Activated CD4-positive, alpha-beta T cell treated with anti-CD3 and anti-CD28 coated beads for 36 hours (primary cell): ENCODE data around the gene RRAD. TPM values are rescaled to one million over a fixed set of nuclear protein-coding genes. Genes with fewer than 3 reads are reported as not detected.
A peak's percentile ranks its signal among the peaks of the same experiment; 100 is the strongest.
"Not testable (repeated sequence)": the region's sequence is repeated elsewhere in the genome, so short reads cannot be mapped to it uniquely, and the experiment has no call there.

Source experiments
- ATAC-seq: fragments of 200-7000 bp; cut with Tn5 transposase; one replicate; pipeline ENCODE4 v1.10.0; 2021; ENCODE audit warnings: mild to moderate bottlenecking, moderate library complexity
- CTCF ChIA-PET: fragments of 350-600 bp; sonication (Branson Sonifier 250); formaldehyde crosslinking; loops from one replicate; lab custom pipeline; 2021; ENCODE audit warnings: antibody characterized with exemption; lab: Charles Lee
- POLR2A ChIA-PET: fragments of 350-600 bp; sonication (Branson Sonifier 250); formaldehyde crosslinking; loops from one replicate; lab custom pipeline; 2021; ENCODE audit warnings: antibody characterized with exemption, inconsistent platforms; lab: Charles Lee
- DNase-seq: peaks from one replicate; pipeline ENCODE4 v3.0.0-alpha.2; 2020
- H3K27ac Mint-ChIP-seq: one replicate; pipeline ENCODE4 v1.8.0; 2021; ENCODE audit warnings: mixed read lengths
- H3K27me3 Mint-ChIP-seq: one replicate; pipeline ENCODE4 v1.8.0; 2021; ENCODE audit warnings: mixed read lengths
- H3K36me3 Mint-ChIP-seq: one replicate; pipeline ENCODE4 v1.8.0; 2021; ENCODE audit warnings: low read depth, mixed read lengths
- H3K4me1 Mint-ChIP-seq: one replicate; pipeline ENCODE4 v1.8.0; 2021; ENCODE audit warnings: mixed read lengths
- H3K4me3 Mint-ChIP-seq: one replicate; pipeline ENCODE4 v1.8.0; 2021; ENCODE audit warnings: mild to moderate bottlenecking, moderate library complexity, mixed read lengths
- H3K9me3 Mint-ChIP-seq: one replicate; pipeline ENCODE4 v1.8.0; 2021; ENCODE audit warnings: low read depth, mixed read lengths
- intact Hi-C, 2 experiments: fragments of 100-400 bp; cut with DNase I in 1 of 2; cut with micrococcal nuclease in 1 of 2; formaldehyde crosslinking; loops; one replicate each; pipeline versions ENCODE4 v1.14.2 to v1.15.1; 2022 to 2024; cut with DNase I, micrococcal nuclease
- total RNA-seq, 2 experiments: library from RNA; stranded (reverse); gene quantifications; one replicate each; pipeline ENCODE4 v1.2.3, GENCODE V29; 2021

The RRAD gene
- total RNA-seq, 2 experiments from 2014 or later, result 0.19 to 0.55 TPM

DNA sequence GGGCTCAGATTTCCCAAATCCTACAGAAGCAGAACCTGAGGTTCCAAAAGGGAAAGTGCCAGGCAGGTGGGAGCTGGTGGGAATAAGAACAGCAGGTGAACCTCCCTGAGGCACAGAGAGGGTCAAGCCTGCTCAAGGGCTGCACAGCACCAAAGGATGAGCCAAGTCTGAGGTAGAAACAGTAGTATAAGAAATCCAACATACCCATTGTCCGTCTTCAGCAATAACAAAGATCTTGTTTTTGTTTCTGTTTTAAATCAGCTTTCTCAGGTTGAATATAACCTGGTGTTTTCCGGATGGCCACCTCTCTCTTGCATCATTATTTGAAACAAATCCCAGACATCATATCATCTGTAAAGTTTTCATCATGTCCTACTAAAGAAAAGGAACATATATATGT, 25.1 kb upstream of the RRAD start:
- peaks cover 22% of the 10 kb centered on the region for H3K4me1 Mint-ChIP-seq
- peaks cover 39% of the 10 kb centered on the region for H3K27me3 Mint-ChIP-seq
- ChIA-PET CTCF (interaction anchor here (1.2 to 1.6 kb wide), 3 partner anchors 25 to 235 kb away, joined by 3 to 4 read pairs (median 3); no protein-coding TSS in a partner anchor), POLR2A (no interaction called here)
- H3K9me3 Mint-ChIP-seq, result peaks cover 6% of the 10 kb centered on the region
- DNase-seq, result no peak
- H3K4me3 Mint-ChIP-seq, result no peak overlapping the region
- no peaks in the 10 kb centered on the region for H3K36me3 Mint-ChIP-seq
- intact Hi-C loops, result no loop called here
- H3K27ac Mint-ChIP-seq, result no peak overlapping the region
- ATAC-seq, result no peak

DNA sequence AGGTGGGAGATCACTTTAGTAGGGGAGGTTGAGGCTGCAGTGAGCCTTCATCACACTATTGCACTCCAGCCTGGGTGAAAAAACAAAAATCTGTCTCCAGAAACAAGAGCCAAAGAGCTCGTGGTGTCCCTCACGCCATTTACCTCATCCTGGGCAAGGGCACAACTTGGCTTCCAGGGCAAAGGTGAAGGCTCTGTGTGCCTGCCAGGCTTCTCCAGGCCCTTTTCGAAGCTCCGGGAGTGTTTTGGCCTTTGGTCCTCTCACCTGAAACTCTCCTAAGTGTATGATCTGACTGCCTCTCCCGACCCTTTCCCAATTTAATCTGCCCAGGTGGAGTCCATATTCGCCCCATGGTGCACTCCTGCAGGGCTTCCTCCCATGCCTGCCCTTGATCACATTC, 24.1 kb upstream of the RRAD start:
- no peak for ATAC-seq
- H3K9me3 Mint-ChIP-seq, result peaks cover 6% of the 10 kb centered on the region
- ChIA-PET POLR2A (no interaction called here), CTCF (interaction anchor here (0.8 to 1.6 kb wide), 7 partner anchors 9 to 236 kb away, joined by 3 to 8 read pairs (median 3); partner anchors contain the start of genes CES3, FBXL8 and TRADD)
- intact Hi-C loops, result loop anchor here in 1 of 2 experiments (5.0 kb wide), 1 partner anchor 518 kb away; no protein-coding TSS in a partner anchor
- H3K4me1 Mint-ChIP-seq, result peaks cover 22% of the 10 kb centered on the region
- no peak for DNase-seq
- peaks cover 39% of the 10 kb centered on the region for H3K27me3 Mint-ChIP-seq
- no peak overlapping the region for H3K27ac Mint-ChIP-seq
- H3K4me3 Mint-ChIP-seq, result no peak overlapping the region
- no peaks in the 10 kb centered on the region for H3K36me3 Mint-ChIP-seq

DNA sequence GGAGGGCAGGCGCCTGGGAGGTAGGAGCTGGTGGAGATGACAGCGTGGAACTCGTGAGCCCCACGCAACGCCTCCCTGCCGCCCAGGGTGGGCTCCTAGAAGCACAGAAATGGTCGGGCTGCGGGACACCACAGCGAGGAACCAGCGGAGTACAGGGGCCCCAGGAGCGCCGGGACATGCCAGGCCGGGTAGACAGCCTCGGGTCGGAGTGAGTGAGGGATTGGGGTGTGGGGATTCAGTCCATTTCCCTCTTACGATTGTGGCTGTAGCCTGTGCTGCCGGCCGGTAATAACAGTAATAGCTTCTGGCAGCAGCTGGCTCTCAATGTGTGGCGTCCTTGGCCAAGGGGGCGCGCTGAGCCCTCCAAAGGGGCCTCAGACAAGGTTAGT, 23.5 kb upstream of the RRAD start:
- POLR2A ChIA-PET, result no interaction called here
- Mint-ChIP-seq H3K9me3 (peaks cover 6% of the 10 kb centered on the region), H3K27ac (no peak overlapping the region), H3K27me3 (peaks cover 36% of the 10 kb centered on the region), H3K4me3 (peak overlapping the region; percentile 67), H3K4me1 (peaks cover 22% of the 10 kb centered on the region), H3K36me3 (peaks cover 4% of the 10 kb centered on the region)
- intact Hi-C loops, result loop anchor here in 1 of 2 experiments (5.0 kb wide), 1 partner anchor 518 kb away; no protein-coding TSS in a partner anchor
- no peak for DNase-seq
- no peak for ATAC-seq
- CTCF ChIA-PET, result interaction anchor here (0.6 to 1.4 kb wide), 7 partner anchors 10 to 236 kb away, joined by 3 to 8 read pairs (median 3); partner anchors contain the start of gene CES3

DNA sequence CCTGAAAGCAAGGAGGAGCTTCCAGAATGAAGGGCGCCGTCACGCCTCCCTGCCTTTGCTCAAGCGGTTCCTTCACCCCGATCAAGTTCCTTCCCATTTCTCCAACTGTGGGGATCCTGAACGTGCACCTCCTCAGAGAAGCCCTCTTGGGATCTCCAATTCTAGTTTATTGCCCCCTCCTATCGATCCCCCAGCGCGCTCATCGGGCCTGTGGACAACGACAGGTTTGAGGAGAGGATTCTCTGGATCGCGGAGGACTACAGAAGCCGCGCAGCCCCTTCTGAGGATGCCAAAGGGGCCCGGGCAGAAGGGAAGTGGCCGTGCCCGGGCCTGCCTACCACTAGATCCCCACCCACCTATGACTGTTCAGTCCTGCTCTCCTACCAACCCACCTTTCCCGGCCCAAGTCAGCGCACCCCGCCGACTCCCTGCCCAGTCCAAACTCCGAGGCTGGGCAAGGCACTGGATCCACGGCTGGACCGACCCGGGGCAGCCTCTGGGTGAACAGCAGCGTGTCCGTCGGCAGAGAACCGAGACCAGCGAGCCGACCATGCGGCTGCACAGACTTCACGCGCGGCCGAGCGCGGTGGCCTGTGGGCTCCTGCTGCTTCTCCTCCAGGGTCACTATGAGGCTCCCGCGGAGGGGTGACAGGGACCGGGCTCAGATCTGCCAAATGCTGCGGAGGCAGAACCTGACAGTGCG, 22.9 kb upstream of the RRAD start:
- peaks cover 34% of the 10 kb centered on the region for H3K27me3 Mint-ChIP-seq
- ATAC-seq (peak; percentile 10), DNase-seq (peak; percentile 24)
- peaks cover 4% of the 10 kb centered on the region for H3K36me3 Mint-ChIP-seq
- peak overlapping the region; percentile 67 for H3K4me3 Mint-ChIP-seq
- peaks cover 22% of the 10 kb centered on the region for H3K4me1 Mint-ChIP-seq
- H3K9me3 Mint-ChIP-seq, result peaks cover 6% of the 10 kb centered on the region
- intact Hi-C loops, result loop anchor here in 1 of 2 experiments (5.0 kb wide), 1 partner anchor 519 kb away; no protein-coding TSS in a partner anchor
- POLR2A ChIA-PET, result no interaction called here
- CTCF ChIA-PET, result interaction anchor here (0.6 to 1.9 kb wide), 7 partner anchors 10 to 177 kb away, joined by 3 to 9 read pairs (median 3); partner anchors contain the start of gene CES3
- H3K27ac Mint-ChIP-seq, result peak overlapping the region; percentile 2

DNA sequence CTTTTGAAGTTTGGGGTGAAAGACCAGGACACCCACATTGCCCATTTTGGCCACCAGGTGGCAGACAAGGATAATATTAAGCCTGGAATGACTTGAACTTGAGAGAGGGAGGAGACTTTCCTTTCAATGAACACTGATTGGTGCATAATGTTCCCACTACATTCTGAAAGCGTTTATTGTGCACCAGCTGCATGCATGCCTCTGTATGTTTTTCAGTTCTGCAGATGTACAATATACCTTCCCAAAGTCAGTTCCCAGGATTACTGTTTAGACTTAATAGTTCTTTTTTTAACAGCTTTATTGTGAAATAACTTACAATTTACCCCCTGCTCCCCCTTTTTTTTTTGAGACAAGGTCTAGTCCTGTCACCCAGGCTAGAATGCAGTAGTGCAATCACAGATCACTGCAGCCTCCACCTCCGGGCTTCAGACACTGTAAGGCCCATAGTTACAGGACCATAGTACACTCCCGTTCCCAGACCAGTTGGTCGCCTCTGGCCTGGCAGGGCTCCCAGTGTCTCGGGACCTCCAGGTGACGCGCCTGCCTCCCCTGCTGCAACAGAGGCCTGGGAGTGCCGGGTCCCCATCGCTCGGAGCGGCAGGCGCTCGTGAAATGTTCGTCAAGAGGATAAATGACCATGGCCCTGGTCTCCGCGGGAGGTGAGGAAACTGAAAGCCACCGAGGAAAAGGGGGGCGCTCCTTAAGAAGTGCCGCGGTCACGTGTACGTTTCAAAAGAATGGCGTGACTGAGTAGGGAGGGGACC, 22.1 kb upstream of the RRAD start:
- H3K4me3 Mint-ChIP-seq, result peak overlapping the region; percentile 67
- peaks cover 22% of the 10 kb centered on the region for H3K4me1 Mint-ChIP-seq
- H3K9me3 Mint-ChIP-seq, result peaks cover 6% of the 10 kb centered on the region
- DNase-seq (peak; percentile 92), ATAC-seq (peak; percentile 92)
- peaks cover 8% of the 10 kb centered on the region for H3K36me3 Mint-ChIP-seq
- intact Hi-C loops, result loop anchor here (1.0 to 5.0 kb wide), 5 partner anchors 13 to 520 kb away; partner anchors contain the start of genes CIAO2B (in 1 of the 2), FBXL8 (in 1 of the 2) and TRADD (in 1 of the 2)
- no peak overlapping the region for H3K27ac Mint-ChIP-seq
- CTCF ChIA-PET, result interaction anchor here (0.8 to 1.9 kb wide), 7 partner anchors 11 to 238 kb away, joined by 3 to 9 read pairs (median 4); no protein-coding TSS in a partner anchor
- POLR2A ChIA-PET, result interaction anchor here (0.6 kb wide), 1 partner anchor 212 kb away, joined by 4 read pairs; the partner anchor contains the start of genes FBXL8 and TRADD
- peaks cover 29% of the 10 kb centered on the region for H3K27me3 Mint-ChIP-seq

DNA sequence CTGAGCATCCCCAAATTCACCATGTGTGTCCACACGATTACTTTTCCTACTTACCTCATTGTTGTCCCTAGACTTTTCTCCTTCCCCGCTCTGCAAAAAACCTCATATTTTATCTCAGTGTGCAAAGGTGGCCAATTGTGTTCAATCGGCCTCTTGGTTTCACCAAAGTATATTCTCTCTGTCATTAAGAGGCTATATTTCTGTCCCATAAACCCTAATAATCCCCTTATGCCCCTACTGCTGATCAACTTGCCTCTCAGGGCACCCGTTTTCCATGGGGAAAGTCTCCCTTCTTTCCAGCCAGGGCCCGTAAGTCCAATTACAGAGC, 21.6 kb upstream of the RRAD start:
- peaks cover 22% of the 10 kb centered on the region for H3K4me1 Mint-ChIP-seq
- H3K27me3 Mint-ChIP-seq, result peaks cover 27% of the 10 kb centered on the region
- POLR2A ChIA-PET, result interaction anchor here (0.6 kb wide), 1 partner anchor 213 kb away, joined by 4 read pairs; the partner anchor contains the start of genes FBXL8 and TRADD
- DNase-seq (no peak), ATAC-seq (no peak)
- peaks cover 6% of the 10 kb centered on the region for H3K9me3 Mint-ChIP-seq
- peaks cover 8% of the 10 kb centered on the region for H3K36me3 Mint-ChIP-seq
- H3K4me3 Mint-ChIP-seq, result no peak overlapping the region
- intact Hi-C loops, result loop anchor here (1.0 to 5.0 kb wide), 5 partner anchors 13 to 520 kb away; partner anchors contain the start of genes CIAO2B (in 1 of the 2), FBXL8 (in 1 of the 2) and TRADD (in 1 of the 2)
- CTCF ChIA-PET, result interaction anchor here (0.8 to 1.9 kb wide), 7 partner anchors 12 to 238 kb away, joined by 3 to 9 read pairs (median 4); no protein-coding TSS in a partner anchor
- H3K27ac Mint-ChIP-seq, result no peak overlapping the region

DNA sequence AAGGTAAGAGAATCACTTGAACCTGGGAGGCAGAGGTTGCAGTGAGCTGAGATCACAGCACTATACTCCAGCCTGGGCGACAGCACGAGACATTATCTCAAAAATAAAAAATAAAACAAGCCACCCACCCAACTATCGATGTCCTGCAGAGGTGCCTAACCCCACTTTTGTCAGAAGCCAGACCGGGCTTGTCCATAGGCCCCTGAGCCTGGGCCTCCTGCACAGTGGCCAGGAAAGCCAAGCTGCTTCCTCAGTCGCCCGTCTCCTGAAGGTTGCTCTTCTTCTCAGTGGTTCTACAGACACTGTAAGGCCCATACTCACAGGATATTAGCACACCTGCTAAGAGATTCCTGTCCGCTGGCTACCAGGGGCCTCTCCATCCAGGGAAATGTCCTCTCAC, 21.2 kb upstream of the RRAD start:
- peaks cover 23% of the 10 kb centered on the region for H3K27me3 Mint-ChIP-seq
- intact Hi-C loops, result loop anchor here (2.0 to 5.0 kb wide), 3 partner anchors 208 to 521 kb away; partner anchors contain the start of genes FBXL8 (in 1 of the 2) and TRADD (in 1 of the 2)
- POLR2A ChIA-PET, result no interaction called here
- peaks cover 22% of the 10 kb centered on the region for H3K4me1 Mint-ChIP-seq
- H3K36me3 Mint-ChIP-seq, result peaks cover 10% of the 10 kb centered on the region
- ATAC-seq, result no peak
- DNase-seq, result no peak
- no peak overlapping the region for H3K4me3 Mint-ChIP-seq
- no peak overlapping the region for H3K27ac Mint-ChIP-seq
- peaks cover 4% of the 10 kb centered on the region for H3K9me3 Mint-ChIP-seq
- CTCF ChIA-PET, result interaction anchor here (0.7 to 1.9 kb wide), 4 partner anchors 12 to 299 kb away, joined by 3 to 9 read pairs (median 4); no protein-coding TSS in a partner anchor

DNA sequence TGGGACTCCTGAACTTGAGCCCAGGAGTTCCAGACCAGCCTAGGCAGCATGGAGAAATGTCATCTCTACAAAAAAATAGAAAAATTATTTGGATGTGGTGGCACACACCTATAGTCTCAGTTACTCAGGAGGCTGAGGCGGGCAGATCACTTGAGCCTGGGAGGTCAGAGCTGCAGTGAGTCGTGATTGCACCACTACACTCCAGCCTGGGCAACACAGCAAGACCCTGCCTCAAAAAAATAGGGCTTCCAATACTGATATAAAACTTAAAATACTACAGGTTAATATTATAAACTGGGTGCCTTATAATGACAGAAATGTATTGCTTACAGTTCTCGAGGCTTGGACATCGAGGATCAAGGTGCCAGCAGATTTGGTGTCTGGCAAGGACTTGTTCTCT, 20.6 kb upstream of the RRAD start:
- DNase-seq, result no peak
- peaks cover 20% of the 10 kb centered on the region for H3K4me1 Mint-ChIP-seq
- CTCF ChIA-PET, result interaction anchor here (0.7 to 1.9 kb wide), 4 partner anchors 13 to 299 kb away, joined by 3 to 9 read pairs (median 4); no protein-coding TSS in a partner anchor
- no peaks in the 10 kb centered on the region for H3K9me3 Mint-ChIP-seq
- intact Hi-C loops, result loop anchor here (2.0 to 5.0 kb wide), 3 partner anchors 209 to 521 kb away; partner anchors contain the start of genes FBXL8 (in 1 of the 2) and TRADD (in 1 of the 2)
- no peak overlapping the region for H3K4me3 Mint-ChIP-seq
- no peak overlapping the region for H3K27ac Mint-ChIP-seq
- H3K27me3 Mint-ChIP-seq, result peaks cover 18% of the 10 kb centered on the region
- no peak for ATAC-seq
- H3K36me3 Mint-ChIP-seq, result peaks cover 16% of the 10 kb centered on the region
- POLR2A ChIA-PET, result no interaction called here

DNA sequence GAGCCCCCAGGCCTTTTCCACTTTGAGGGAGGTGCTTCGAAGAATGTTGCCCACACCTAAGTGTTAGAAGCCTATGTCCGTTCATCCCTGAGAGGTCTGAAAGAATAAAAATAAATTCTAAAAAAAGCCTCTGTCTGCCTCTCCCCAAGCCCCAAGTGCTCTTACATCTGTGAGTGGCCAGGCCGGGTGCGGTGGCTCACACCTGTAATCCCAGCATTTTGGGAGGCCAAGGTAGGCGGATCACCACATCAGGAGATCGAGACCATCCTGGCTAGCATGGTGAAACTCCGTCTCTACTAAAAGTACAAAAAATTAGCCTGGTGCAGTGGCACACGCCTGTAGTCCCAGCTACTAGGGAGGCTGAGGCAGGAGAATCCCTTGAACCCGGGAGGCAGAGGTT, 19.6 kb upstream of the RRAD start:
- DNase-seq, H3K4me3 Mint-ChIP-seq, H3K27ac Mint-ChIP-seq, ATAC-seq, H3K9me3 Mint-ChIP-seq, POLR2A ChIA-PET: not testable (repeated sequence)
- Mint-ChIP-seq H3K36me3 (peaks cover 16% of the 10 kb centered on the region), H3K4me1 (peaks cover 16% of the 10 kb centered on the region), H3K27me3 (peaks cover 17% of the 10 kb centered on the region)
- CTCF ChIA-PET, result interaction anchor here (0.6 to 1.2 kb wide), 4 partner anchors 9 to 154 kb away, joined by 3 to 6 read pairs (median 4); no protein-coding TSS in a partner anchor
- intact Hi-C loops, result loop anchor here in 1 of 2 experiments (5.0 kb wide), 1 partner anchor 522 kb away; no protein-coding TSS in a partner anchor

DNA sequence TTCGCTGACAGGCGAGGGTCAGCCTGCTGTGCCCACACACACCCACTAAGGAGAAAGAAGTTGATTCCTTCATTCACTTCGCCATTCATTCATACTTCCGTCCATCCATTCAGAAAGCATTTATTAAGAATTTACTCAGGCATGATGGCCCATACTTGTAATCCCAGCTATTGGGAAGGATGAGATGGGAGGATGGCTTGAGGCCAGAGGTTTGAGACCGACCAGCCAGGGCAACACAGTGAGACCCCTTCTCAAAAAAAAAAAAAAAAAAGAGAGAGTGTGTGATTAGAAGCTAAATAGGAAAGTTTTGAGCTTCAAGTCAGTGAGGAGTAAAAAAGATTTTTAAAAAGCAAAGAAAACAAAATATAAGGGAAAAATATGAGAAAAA, 18.7 kb upstream of the RRAD start:
- no peaks in the 10 kb centered on the region for H3K9me3 Mint-ChIP-seq
- peaks cover 18% of the 10 kb centered on the region for H3K36me3 Mint-ChIP-seq
- ChIA-PET POLR2A (interaction anchor here (0.7 kb wide), 1 partner anchor 300 kb away, joined by 3 read pairs; no protein-coding TSS in a partner anchor), CTCF (interaction anchor here (0.7 to 1.6 kb wide), 8 partner anchors 10 to 241 kb away, joined by 3 to 7 read pairs (median 3); no protein-coding TSS in a partner anchor)
- DNase-seq (no peak), ATAC-seq (no peak)
- intact Hi-C loops, result no loop called here
- peaks cover 16% of the 10 kb centered on the region for H3K4me1 Mint-ChIP-seq
- H3K27ac Mint-ChIP-seq, result no peak overlapping the region
- no peak overlapping the region for H3K4me3 Mint-ChIP-seq
- H3K27me3 Mint-ChIP-seq, result peaks cover 9% of the 10 kb centered on the region
